Loucy (cell line): ENCODE measurements around the gene CNTN4.
"Not testable (repeated sequence)": the region's sequence is repeated elsewhere in the genome, so short reads cannot be mapped to it uniquely, and the experiment has no call there.

Source experiments
- H2AFZ ChIP-seq: fragments of 200-600 bp; sonication (generic); 2 replicates; pipeline ENCODE4 v1.6.0; 2016; ENCODE audit warnings: antibody characterized with exemption, mild to moderate bottlenecking, low read length, moderate library complexity
- H3F3A ChIP-seq: fragments of 200-600 bp; 2 replicates; pipeline ENCODE4 v1.6.0; 2016; ENCODE audit warnings: antibody characterized with exemption, low read depth, mild to moderate bottlenecking
- H3K27me3 ChIP-seq: fragments of 200-600 bp; sonication (generic); 2 replicates; pipeline ENCODE4 v1.6.1; 2014; ENCODE audit warnings: low read length, mild to moderate bottlenecking; ENCODE audit not compliant: insufficient read depth, poor library complexity, severe bottlenecking
- H3K36me3 ChIP-seq: fragments of 200-600 bp; sonication (generic); 2 replicates; pipeline ENCODE4 v1.6.1; 2016; ENCODE audit warnings: low read length; ENCODE audit not compliant: insufficient read depth
- H3K4me1 ChIP-seq: fragments of 200-600 bp; sonication (generic); 2 replicates; pipeline ENCODE4 v1.5.1; 2014; ENCODE audit warnings: low read length, mild to moderate bottlenecking; ENCODE audit not compliant: insufficient read depth, poor library complexity, severe bottlenecking
- H3K4me2 ChIP-seq: fragments of 200-600 bp; sonication (generic); 2 replicates; pipeline ENCODE4 v1.6.0; 2014; ENCODE audit warnings: antibody characterized with exemption, low read length, low read depth, mild to moderate bottlenecking; ENCODE audit not compliant: poor library complexity, severe bottlenecking
- H3K4me3 ChIP-seq: fragments of 200-600 bp; sonication (generic); 2 replicates; pipeline ENCODE4 v1.5.1; 2014; ENCODE audit warnings: low read length, mild to moderate bottlenecking, mixed read lengths; ENCODE audit not compliant: poor library complexity, severe bottlenecking
- H3K79me2 ChIP-seq: fragments of 200-600 bp; sonication (generic); 2 replicates; pipeline ENCODE4 v1.6.1; 2014; ENCODE audit warnings: low read length; ENCODE audit not compliant: insufficient read depth
- H3K9ac ChIP-seq: fragments of 200-600 bp; sonication (generic); 2 replicates; pipeline ENCODE4 v1.6.0; 2014; ENCODE audit warnings: mild to moderate bottlenecking, low read depth, low read length, moderate library complexity; ENCODE audit not compliant: poor library complexity, severe bottlenecking
- H3K9me2 ChIP-seq: fragments of 200-600 bp; sonication (generic); replicated peaks from 2 replicates; pipeline ENCODE4 v1.6.1; 2016; ENCODE audit warnings: low read depth, low read length, mixed read lengths
- H3K9me3 ChIP-seq: fragments of 200-600 bp; sonication (generic); 2 replicates; pipeline ENCODE4 v1.6.1; 2014; ENCODE audit warnings: mild to moderate bottlenecking, antibody characterized with exemption, low read length, low read depth; ENCODE audit not compliant: insufficient read depth
- H4K20me1 ChIP-seq: fragments of 200-600 bp; sonication (generic); 2 replicates; pipeline ENCODE4 v1.6.0; 2014; ENCODE audit warnings: antibody characterized with exemption, low read length, mild to moderate bottlenecking; ENCODE audit not compliant: insufficient read depth, poor library complexity, severe bottlenecking
- CTCF ChIP-seq: fragments of 200-600 bp; sonication (generic); conservative IDR thresholded peaks from 2 replicates; pipeline ENCODE4 v1.5.1; 2014; ENCODE audit warnings: mild to moderate bottlenecking, antibody characterized with exemption, low read length
- EZH2phosphoT487 ChIP-seq: fragments of 200-600 bp; IDR thresholded peaks from 2 replicates; pipeline ENCODE4 v1.6.1; 2018; ENCODE audit warnings: antibody characterized with exemption, mild to moderate bottlenecking, moderate library complexity, borderline replicate concordance

The CNTN4 gene

GRCh38 chr3:2525968-2526367, 427.3 kb downstream of the CNTN4 start:
- no peaks in the 10 kb centered on the region for H3K9me3 ChIP-seq
- TF ChIP-seq EZH2phosphoT487: no peak
- TF ChIP-seq CTCF: no peak
- H3K4me2 ChIP-seq: no peak overlapping the region
- H3K27me3 ChIP-seq: no peaks in the 10 kb centered on the region
- H4K20me1 ChIP-seq: no peaks in the 10 kb centered on the region
- no peaks in the 10 kb centered on the region for H3K4me1 ChIP-seq
- no peak overlapping the region for H3K4me3 ChIP-seq
- H3K79me2 ChIP-seq: no peaks in the 10 kb centered on the region
- no peaks in the 10 kb centered on the region for H3F3A ChIP-seq
- H3K9me2 ChIP-seq: no peaks in the 10 kb centered on the region
- H3K9ac ChIP-seq: no peak overlapping the region
- H2AFZ ChIP-seq: no peak overlapping the region
- no peaks in the 10 kb centered on the region for H3K36me3 ChIP-seq

DNA sequence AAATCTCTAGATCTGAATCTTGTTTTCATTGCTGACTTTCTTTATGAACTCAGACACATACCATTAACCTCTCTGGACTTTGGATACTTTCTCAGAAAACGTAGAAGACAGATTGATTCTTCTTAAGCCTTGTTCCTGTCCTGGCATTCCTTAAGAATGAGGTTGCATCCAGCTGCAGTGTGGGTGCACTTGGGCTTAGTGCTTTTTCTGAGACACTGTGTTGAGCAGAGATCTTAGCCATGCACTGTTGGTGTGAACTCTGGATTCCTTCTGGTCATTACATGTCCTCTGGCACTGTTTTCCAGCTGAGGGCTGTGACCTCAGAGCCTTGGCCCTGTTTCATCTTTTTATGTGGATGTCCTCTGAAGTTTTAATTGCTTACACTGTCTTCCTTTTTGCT, 428.3 kb downstream of the CNTN4 start:
- no peak overlapping the region for H3K4me2 ChIP-seq
- no peaks in the 10 kb centered on the region for H3K9me2 ChIP-seq
- no peak overlapping the region for H3K4me3 ChIP-seq
- H3K4me1 ChIP-seq: no peaks in the 10 kb centered on the region
- H2AFZ ChIP-seq: no peak overlapping the region
- no peaks in the 10 kb centered on the region for H3K9me3 ChIP-seq
- H3K79me2 ChIP-seq: no peaks in the 10 kb centered on the region
- no peaks in the 10 kb centered on the region for H3K27me3 ChIP-seq
- no peaks in the 10 kb centered on the region for H3F3A ChIP-seq
- no peak overlapping the region for H3K9ac ChIP-seq
- no peaks in the 10 kb centered on the region for H3K36me3 ChIP-seq
- no peaks in the 10 kb centered on the region for H4K20me1 ChIP-seq
- TF ChIP-seq EZH2phosphoT487: no peak
- TF ChIP-seq CTCF: no peak

DNA sequence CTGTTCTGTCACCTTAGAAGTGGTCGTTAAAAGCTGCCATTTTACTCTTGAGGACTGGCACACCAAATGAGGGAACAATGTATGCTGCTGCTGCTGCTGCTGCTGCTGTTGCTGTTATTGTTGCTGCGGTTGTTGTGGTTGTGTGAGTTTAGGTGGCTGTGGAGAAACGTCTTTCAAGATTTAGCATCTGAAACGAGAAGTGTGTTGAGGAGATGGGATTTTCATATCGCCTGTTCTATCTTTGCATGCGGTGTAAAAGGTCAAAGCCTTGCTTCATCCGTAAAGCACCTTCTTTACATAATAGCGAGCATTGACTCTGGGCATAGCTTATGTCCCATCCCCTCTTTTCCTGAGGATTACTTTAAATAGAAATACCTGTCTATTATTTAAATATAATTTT, 428.7 kb downstream of the CNTN4 start:
- H2AFZ ChIP-seq, H3K4me2 ChIP-seq, H3F3A ChIP-seq, H3K4me1 ChIP-seq, H3K36me3 ChIP-seq, H3K79me2 ChIP-seq, H4K20me1 ChIP-seq, H3K9ac ChIP-seq, H3K9me3 ChIP-seq, H3K9me2 ChIP-seq, H3K4me3 ChIP-seq, H3K27me3 ChIP-seq: not testable (repeated sequence)

DNA sequence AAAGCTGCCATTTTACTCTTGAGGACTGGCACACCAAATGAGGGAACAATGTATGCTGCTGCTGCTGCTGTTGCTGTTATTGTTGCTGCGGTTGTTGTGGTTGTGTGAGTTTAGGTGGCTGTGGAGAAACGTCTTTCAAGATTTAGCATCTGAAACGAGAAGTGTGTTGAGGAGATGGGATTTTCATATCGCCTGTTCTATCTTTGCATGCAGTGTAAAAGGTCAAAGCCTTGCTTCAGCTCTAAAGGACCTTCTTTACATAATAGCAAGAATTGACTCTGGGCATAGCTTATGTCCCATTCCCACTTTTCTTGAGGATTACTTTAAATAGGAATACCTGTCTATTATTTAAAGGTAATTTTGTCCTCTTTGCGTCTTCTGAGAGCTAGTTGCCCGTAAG, 436.1 kb downstream of the CNTN4 start:
- H2AFZ ChIP-seq, H3K27me3 ChIP-seq, H3K9ac ChIP-seq, H3F3A ChIP-seq, H4K20me1 ChIP-seq, H3K36me3 ChIP-seq, H3K4me2 ChIP-seq, H3K4me3 ChIP-seq, H3K79me2 ChIP-seq, H3K9me2 ChIP-seq, H3K9me3 ChIP-seq, H3K4me1 ChIP-seq: not testable (repeated sequence)
